ENCODE data around the gene NDUFB1. TPM values are rescaled to one million over a fixed set of nuclear protein-coding genes. Genes with fewer than 3 reads are reported as not detected.

The NDUFB1 gene
- 275 and 582 TPM in 2 replicates for total RNA-seq (2014; rRNA removed; shearing (Covaris generic))

DNA sequence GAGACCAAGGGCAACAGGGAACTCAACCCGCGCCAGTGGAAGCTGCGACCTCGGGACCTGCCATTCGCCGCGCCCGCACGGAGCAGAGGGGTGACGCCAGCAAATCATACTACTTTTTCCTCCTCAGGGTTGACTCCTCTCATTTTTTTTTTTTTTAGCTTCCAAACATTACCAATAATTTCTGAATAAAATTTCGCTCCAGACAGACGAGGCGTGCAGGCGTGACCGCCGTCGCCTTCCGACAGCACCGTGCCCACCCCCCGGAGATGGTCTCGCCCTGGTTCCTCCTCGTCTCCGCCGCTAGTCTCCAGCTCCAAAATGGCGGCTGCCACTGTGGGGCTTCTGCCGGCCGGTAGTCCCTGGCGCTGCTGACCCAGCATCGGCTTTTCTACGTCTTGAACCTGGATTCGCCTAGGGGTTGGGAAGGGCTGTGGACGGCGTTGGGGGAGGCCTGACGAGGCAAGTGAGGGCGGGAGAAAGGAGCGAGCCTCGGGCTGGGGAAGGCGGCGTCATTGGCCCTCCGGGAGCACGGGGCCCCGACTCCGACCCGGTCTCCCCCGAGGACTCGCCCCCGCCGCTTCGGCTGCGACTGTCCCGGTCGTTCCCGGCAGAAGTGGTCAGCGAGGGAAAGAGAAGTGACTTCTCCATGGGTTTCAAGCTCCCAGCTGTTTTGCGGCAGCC, at the start of gene NDUFB1, which contains the start of gene CPSF2:
NDUFB1 (minus strand) TSS at position 37 of the 681 bp plus-strand sequence. CDS start 4,069 bp downstream, outside the sequence.
CPSF2 (plus strand) TSS at position 300 of the 681 bp plus-strand sequence. CDS start 9,016 bp downstream, outside the sequence.
- peak; percentile 64 for DNase-seq (ENCODE audit: low read depth)

DNA sequence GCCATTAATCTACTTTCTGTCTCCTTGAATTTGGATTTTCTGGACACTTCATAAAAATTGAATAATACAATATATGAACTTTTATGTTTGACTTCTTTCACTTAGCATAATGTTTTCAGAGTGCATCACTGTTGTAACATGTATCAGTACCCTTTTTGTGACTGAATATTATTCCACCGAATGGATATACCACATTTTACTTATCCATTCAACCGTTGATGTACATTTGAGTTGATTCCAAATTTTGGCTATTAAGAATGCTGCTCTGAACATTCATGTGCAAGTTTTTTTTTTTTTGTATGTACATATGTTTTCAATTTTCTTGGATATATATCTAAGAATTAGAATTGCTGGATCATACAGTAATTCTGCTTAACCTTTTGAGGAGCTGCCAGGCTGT, 43.5 kb upstream of the NDUFB1 start:
- DNase-seq (ENCODE audit: low read depth) = no peak

DNA sequence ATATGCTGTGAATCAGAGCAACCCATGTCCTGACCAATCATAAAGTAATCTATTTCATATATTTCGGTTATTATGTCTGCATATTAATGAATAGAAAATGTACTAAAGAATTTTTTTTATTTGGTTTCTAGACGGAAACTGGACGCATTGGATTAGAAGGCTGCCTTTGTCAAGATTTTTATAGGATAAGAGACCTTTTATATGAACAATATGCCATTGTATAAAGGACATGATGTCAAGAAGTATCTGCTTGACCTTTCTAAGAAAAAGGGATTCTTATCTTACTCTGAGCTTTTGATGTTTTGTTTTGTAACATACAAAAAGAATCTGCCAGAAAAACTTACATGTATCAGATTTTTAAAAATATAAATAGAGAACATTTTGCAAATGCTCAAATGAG, 40.0 kb upstream of the NDUFB1 start:
- DNase-seq (ENCODE audit: low read depth) = no peak

DNA sequence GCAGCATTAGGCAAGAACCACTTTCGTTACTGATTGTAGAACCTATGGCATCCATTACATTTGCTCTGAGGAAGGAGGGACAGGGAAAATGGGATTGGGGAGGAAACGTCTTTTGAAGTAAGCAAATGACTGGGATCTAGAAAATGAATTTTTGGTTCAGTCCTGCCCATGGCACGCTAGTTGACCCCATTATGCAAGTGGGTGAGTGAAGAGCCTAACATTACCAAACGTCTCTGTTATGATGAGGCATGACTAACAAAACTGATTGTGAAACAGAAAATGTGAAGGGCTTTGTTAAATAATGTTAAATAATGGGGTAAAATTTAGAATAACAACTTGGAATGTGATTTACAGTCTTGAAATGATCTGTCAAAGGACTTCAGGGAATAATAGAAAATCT, 39.1 kb upstream of the NDUFB1 start:
- DNase-seq (ENCODE audit: low read depth) = no peak

DNA sequence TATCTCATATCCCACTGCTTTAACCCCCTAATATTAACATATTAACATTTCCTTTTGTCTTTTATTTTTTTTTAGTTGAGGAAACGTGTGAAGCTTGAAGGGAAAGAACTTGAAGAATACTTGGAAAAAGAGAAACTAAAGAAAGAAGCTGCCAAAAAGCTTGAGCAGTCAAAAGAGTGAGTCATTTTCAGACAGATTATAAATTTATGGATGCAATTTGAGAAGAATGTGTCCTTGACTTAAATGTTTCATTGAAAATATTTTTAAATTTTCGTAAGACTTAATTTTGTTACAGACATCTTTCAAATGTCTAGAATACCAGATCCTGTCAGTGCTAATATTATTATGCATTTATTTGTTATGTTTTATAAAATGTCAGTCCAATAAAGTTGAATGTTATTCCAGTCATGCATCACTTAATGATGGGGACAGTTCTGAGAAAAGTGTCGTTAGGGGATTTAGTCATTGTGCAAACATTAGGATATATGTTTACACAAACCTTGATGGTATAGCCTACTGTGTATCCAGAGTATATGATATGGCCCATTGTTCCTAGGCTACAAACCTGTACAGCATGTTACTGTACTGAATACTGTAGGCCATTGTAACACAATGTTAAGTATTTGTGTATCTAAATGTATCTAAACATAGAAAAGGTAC, 32.9 kb upstream of the NDUFB1 start:
- DNase-seq (ENCODE audit: low read depth) = no peak

DNA sequence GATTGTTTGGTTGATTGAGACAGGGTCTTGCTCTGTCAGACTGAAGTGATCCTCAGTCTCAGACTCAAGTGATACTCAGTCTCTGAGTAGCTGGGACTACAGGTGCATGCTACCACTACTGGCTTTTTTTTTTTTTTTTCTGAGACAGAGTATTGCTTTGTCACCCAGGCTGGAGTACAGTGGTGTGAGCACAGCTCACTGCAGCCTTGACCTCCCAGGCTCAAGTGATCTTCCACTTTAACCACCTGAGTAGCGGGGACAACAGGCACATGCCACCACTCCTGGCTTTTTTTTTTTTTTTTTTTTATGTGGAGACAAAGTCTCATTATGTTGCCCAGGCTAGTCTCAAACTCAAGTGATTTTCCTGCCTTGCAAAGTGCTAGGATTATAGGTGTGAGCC, 32.1 kb upstream of the NDUFB1 start:
- no peak for DNase-seq (ENCODE audit: low read depth)

DNA sequence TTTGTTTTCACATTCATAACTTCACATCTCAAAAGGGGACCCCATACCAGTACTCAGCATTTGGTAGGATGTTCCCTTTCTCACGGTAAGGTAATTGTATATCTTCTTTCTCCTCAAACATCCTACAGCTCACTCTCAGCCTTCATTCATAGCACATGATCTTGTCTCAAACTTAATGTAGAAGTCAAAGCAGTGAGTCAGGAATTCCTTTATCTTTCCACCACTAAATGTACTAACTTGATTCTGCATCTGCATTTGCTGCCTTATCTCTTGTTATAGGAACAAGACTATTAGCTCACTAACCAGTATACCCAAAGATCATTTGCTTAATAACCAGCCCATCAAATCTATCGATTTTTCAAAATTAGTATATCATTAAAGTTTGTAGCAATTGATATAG, 23.2 kb upstream of the NDUFB1 start:
- no peak for DNase-seq (ENCODE audit: low read depth)

DNA sequence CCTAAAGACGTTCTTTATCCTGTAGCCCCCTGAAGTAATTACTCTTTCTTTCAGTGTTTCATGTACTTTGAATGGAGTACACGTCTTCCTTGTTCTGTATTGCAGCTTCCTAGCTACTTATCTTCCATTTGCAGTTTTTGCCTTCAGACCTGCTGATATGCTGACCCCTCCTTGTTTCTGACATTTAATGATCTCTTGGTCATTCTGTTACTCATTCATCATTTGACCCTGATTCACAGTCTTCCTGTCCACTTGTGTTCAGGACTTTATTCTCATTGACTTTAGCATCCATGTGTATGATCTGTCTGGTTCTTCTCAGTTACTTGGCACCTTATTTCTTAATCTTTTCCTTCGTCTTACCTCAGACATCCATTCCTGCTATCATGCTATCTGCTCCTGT, 22.5 kb upstream of the NDUFB1 start:
- no peak for DNase-seq (ENCODE audit: low read depth)

DNA sequence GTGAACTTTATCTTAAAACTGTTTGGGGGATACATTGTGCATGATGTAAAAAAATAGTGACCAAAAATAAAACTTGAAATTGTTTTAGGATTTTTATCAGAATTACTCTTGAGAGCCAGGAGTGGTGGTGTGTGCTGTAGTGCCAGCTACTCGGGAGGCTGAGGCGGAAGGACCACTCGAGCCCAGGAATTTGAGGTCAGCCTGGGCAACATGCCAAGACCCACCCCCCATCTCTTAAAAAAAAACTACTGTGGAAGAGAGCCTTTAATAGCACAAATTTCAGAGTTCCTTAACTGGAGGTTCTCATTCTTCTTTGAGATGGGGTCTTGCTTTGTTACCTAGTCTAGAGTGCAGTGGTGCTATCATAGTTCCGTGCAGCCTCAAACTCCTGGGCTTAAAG, 21.8 kb upstream of the NDUFB1 start:
- no peak for DNase-seq (ENCODE audit: low read depth)

DNA sequence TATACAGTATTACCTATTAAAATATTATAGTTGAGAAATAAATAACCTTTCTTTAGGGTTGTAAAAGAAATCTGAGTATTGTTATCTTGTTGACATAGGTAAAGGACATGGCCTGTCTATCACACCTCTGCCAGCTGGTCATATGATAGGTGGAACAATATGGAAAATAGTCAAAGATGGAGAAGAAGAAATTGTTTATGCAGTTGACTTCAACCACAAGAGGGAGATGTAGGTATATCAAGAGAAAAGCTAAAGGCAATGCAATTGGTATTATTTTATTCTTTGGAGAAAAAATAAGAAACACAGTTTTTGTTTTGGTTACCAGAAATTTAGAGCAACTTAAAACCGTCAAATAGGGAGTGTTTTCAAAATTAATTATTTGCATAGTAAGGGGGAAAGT, 13.8 kb upstream of the NDUFB1 start:
- peak; percentile 14 for DNase-seq (ENCODE audit: low read depth)

DNA sequence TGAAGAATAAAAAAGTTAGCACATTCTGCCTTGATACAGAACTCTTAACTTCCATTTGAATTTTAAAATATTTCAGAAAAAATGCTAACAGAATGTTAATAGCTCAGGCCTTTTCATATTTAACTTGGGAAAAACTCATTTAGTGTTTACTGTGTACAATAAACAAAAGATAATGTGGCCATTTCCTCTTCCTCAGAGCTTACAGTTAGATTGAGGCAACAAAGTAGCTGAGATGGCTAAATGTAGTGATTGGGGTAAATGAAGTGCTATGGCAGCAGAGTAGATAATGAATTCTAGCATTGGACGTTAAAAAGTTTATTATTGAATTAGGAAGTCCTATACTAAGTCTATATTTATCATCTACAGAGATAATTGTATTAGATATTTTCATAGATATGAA, 12.9 kb upstream of the NDUFB1 start:
- DNase-seq (ENCODE audit: low read depth) = no peak

DNA sequence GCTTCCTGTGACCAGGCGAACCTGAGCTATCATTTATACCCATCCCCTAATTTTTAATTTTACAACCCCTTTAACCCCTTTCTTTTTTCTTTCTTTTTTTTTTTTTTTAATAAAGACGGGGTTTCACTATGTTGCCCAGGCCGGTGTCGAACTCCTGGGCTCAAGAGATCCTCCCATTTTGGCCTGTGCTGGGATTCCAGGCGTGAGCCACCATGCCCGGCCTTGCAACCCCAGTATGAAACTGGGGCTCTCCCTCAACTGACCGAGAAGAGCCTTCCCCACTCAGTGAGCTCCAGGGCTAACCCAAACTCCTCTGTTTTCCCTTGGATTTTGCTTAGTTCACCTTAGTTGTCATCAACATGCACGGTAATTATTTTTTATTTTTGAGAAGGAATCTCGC, 1.3 kb upstream of the NDUFB1 start:
- no peak for DNase-seq (ENCODE audit: low read depth)

DNA sequence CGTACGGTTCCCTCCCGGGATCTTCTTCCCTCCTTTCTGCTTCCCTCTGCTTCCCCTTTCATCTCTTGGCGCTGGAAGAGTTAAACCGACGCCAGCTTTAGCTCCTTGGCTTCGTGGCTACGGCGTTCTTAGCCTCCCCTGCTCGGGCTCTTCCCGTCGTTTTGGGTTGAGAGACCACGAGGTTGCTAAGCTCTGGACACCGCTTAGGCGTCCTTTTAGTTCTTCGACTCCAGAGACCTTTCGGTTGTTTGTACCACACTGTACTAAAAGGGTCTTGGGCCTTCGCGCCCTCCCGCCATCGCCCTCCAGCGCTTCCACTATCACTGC, 808 bp upstream of the NDUFB1 start:
- DNase-seq (ENCODE audit: low read depth) = peak; percentile 34

DNA sequence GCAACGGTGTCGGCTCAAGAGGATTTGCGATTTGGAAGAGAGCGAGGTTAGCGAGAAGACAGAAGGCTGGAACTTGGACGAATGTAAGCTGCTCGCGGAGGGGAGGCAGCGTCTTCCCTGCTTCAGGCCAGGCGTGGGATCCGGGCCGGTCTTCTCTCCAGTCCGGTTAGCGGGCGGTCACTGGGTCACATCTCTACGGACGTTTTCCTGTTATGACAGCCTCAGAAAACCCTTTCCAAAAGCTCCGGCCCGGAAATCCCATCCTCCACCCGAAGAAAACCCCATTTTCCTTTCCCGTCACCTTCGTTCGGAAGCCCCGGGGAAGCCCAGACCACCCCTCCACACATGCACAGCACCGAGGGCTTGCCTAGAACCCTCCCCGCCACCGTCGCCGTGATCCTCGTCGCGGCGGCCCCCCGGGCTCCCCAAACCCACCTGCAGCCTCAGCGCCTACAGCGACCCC, 268 bp downstream of the NDUFB1 start:
- DNase-seq (ENCODE audit: low read depth) = peak; percentile 33

DNA sequence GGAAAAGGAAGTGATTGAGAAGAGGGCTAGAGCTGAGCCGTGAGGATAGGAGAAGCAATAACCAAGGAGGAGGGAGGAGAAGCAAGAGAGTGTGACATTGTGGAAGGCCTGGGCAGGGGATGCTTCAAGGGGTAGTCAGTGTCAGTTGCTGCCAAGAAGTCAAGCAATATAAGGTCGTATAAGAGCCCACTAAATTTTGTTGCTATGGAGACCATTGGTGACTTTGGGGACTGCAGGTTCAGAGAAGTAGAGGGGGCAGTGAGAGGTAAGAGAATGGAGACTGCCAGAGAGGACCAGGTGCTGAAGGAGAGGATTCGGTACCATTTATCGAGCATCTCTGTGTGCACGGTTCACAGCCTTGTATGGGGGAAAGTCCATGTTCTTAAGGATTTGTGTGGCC, 12.0 kb downstream of the NDUFB1 start:
- DNase-seq (ENCODE audit: low read depth) = no peak

DNA sequence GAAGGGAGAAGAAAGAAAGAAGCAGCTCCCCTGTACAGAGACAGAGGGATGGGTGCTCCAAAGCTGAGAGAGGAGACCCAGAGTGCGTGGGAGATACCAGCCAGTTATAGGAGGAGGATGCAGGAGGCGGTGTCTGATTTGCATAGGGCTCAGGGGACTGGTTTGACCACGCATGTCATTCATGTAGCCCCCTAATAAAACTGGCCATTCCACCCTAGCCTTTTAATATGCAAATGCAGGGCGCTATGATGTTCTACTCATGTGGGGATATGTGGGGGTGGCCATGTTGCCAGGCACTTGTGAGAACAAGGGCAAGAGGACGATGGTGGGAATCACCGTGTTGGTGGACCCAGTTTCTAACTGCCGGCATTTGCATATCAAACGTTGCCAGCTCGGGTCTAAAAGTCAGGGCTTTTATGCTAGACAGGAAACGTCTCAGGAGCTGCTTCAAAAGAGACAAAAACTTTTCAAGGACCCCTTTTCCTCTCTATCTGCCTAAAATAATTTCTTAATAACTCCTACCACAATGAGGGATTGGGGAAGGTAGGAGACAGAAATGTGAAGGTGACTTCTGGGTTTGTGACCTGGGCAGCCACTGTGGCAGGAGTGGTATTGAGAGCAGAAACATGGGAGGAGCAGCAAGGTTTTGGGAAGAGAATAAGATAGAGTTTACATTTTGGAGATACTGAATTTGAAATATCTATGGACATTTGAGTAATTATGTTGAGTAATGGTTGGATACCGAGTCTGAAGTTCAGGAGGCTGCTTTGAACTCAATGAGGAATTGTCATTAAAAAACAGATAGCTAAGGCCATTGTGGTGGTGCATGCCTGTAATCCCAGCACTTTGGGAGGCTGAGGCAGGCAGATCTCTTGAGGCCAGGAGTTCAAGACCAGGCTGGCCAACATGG, 12.9 kb downstream of the NDUFB1 start:
- no peak for DNase-seq (ENCODE audit: low read depth)

DNA sequence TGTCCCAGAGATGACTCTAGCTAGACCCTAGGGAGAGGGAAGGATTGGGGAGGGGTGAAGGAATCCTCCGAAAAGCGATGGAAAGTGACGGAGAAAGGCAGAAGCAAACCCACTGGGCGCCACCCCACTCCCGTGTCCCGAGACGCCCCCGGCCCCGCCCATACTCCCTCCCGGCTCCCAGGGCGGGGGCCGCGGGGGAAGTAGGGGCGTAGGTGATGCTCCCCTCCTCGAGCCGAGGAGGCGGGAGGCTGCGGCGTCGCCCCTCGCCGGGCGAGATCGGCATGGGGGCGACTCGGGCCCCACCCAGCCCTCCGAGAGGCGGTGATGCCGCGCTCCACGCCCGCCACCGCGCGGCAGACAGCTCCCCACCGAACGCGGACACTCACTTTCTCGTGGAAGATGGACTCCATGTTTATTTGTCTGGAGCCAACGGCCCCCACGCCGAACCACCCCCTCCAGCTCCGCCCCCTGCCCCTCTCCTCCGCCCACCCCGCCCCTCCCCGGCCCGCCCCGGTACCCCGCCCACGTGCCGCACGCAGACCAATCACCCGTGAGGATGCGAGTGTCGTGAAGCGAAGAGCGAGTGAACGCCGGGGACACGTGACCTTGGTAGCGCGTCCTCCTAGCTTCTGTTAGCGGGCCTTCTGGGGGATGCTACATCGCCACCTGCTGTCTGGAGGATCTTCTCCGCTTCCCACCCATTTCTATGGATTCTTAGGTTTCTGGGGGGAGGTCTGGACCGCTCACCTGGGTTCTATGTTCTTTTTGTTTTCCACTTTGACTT, 15.2 kb downstream of the NDUFB1 start, which contains the start of gene ATXN3:
ATXN3 (minus strand) TSS at position 440 of the 784 bp plus-strand sequence; CDS start at position 410, 30 bp downstream.
- peak; percentile 95 for DNase-seq (ENCODE audit: low read depth)

DNA sequence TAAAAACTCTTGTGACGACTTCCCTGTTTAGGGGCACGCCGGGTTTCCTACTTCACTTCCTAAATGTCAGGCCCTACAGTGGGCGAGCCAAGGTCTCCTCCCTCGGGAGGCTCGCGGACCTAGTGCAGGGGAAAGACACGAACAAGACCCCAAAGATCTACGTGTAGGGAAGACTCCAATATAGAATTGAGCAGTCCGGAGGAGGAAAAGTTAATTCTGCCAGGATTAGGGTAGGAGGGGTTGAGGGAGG, 15.7 kb downstream of the NDUFB1 start:
- peak; percentile 51 for DNase-seq (ENCODE audit: low read depth)

DNA sequence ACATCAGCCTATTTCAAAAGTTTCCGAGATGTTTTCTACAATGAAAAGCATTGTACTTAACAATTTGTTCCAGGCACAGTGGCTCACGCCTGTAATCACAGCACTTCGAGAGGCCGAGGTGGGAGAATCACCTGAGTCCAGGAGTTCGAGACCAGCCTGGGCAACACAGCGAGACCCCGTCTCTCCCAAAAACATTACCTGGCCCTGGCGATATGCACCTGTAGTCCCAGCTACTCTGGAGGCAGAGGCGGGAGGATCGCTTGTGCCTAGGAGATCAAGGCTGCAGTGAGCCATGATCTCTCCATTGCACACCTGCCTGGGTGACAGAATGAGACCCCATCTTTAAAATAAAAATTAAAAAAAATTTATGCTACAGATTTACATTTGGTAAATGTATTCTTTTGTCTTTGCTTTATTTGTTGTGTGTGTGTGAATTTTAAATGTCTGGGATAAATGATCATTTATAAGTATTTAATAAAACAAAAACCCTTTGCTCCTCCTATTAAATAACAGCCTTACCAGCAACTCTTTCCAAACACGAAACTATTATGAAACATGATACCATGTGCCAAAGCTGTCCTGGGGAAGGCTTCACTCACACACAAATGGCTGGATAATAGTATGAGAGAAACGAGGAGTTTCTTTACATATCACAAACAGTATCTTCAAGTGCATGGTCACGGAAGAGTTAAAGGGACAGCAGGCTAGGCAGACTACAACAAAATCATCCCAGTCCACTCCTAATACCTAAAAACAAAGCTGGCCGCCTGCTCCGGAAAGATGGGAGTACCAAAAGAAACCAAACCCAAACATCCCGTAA, 16.2 kb downstream of the NDUFB1 start:
- no peak for DNase-seq (ENCODE audit: low read depth)

DNA sequence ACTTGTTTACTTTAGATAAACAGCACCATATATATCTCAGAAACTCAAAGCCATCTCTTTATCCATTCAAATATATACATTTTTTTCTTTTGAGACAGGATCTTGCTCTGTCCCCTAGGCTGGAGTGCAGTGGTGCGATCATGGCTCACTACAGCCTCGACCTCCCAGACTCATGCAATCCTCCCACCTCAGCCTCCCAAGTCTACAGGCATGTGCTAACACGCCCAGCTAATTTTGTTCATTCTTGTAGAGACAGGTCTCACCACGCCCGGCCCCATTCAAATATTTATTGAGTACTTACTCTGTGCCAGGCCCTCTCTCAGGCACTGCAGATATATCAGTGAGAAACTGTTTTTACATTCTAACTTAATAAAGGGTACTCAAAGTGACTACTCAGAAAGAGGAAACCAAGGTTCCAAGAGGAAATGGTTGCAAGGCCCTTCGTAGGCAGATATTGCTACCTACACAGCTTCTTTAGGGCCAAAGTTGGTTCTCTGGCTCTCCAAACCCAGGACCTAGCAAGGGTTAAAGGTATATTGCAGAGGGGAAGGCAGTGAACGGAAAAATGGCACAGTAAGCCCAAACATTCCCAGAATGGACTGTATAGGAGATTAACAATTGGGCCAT, 18.0 kb downstream of the NDUFB1 start:
- DNase-seq (ENCODE audit: low read depth) = no peak
